GM23338 (cell line): ENCODE measurements around the gene TMEM163. TPM values are rescaled to one million over a fixed set of nuclear protein-coding genes. Genes with fewer than 3 reads are reported as not detected.

Source experiments
- ATAC-seq: fragments of 200-7000 bp; cut with Tn5 transposase; 3 replicates; pipeline ENCODE4 v1.9.1; 2020
- DNase-seq: peaks from one replicate; pipeline ENCODE4 v3.0.0-alpha.2; 2015; ENCODE audit warnings: low spot score
- H2AFZ ChIP-seq: fragments of 200-600 bp; sonication (generic); 2 replicates; pipeline ENCODE4 v1.8.0; 2016; ENCODE audit warnings: antibody characterized with exemption, mild to moderate bottlenecking, moderate library complexity
- H3F3A ChIP-seq: fragments of 200-600 bp; sonication (generic); replicated peaks from 2 replicates; pipeline ENCODE4 v1.8.0; 2017; ENCODE audit warnings: antibody characterized with exemption, mixed run types, low read depth
- H3K27ac ChIP-seq: fragments of 200-600 bp; sonication (generic); 2 replicates; pipeline ENCODE4 v1.6.1; 2016; ENCODE audit warnings: low read depth
- H3K27me3 ChIP-seq: fragments of 200-600 bp; sonication (generic); 2 replicates; pipeline ENCODE4 v1.8.0; 2016; ENCODE audit warnings: mild to moderate bottlenecking, mixed run types, moderate library complexity; ENCODE audit not compliant: insufficient read depth
- H3K36me3 ChIP-seq: fragments of 200-600 bp; sonication (generic); 2 replicates; pipeline ENCODE4 v1.8.0; 2016; ENCODE audit warnings: mild to moderate bottlenecking; ENCODE audit not compliant: insufficient read depth
- H3K4me1 ChIP-seq: fragments of 200-600 bp; sonication (generic); 2 replicates; pipeline ENCODE4 v1.8.0; 2016; ENCODE audit warnings: mild to moderate bottlenecking, moderate library complexity; ENCODE audit not compliant: insufficient read depth
- H3K4me2 ChIP-seq: fragments of 200-600 bp; sonication (generic); 2 replicates; pipeline ENCODE4 v1.7.1; 2017; ENCODE audit warnings: mixed run types
- H3K4me3 ChIP-seq: fragments of 200-600 bp; sonication (generic); 2 replicates; pipeline ENCODE4 v1.6.1; 2016; ENCODE audit warnings: mixed run types
- H3K79me2 ChIP-seq: fragments of 200-600 bp; sonication (generic); replicated peaks from 2 replicates; pipeline ENCODE4 v1.8.0; 2017; ENCODE audit warnings: mild to moderate bottlenecking; ENCODE audit not compliant: insufficient read depth
- H3K9me2 ChIP-seq: fragments of 200-600 bp; sonication (generic); 2 replicates; pipeline ENCODE4 v1.8.0; 2017; ENCODE audit not compliant: insufficient read depth
- H4K20me1 ChIP-seq: fragments of 200-600 bp; sonication (generic); replicated peaks from 2 replicates; pipeline ENCODE4 v1.8.0; 2017; ENCODE audit warnings: mild to moderate bottlenecking; ENCODE audit not compliant: insufficient read depth
- H3K27ac Mint-ChIP-seq: 2 replicates; pipeline ENCODE4 v1.8.0; 2020; ENCODE audit warnings: inconsistent platforms, mild to moderate bottlenecking, moderate library complexity, mixed read lengths
- H3K27me3 Mint-ChIP-seq: 3 replicates; pipeline ENCODE4 v1.8.0; 2022; ENCODE audit warnings: low read depth, mild to moderate bottlenecking, moderate library complexity, mixed read lengths, inconsistent platforms; ENCODE audit not compliant: insufficient read depth, poor library complexity
- H3K36me3 Mint-ChIP-seq: 3 replicates; pipeline ENCODE4 v1.8.0; 2021; ENCODE audit warnings: low read depth, mild to moderate bottlenecking, inconsistent platforms, moderate library complexity, mixed read lengths
- H3K4me1 Mint-ChIP-seq: 3 replicates; pipeline ENCODE4 v1.8.0; 2020; ENCODE audit warnings: mild to moderate bottlenecking, inconsistent platforms, mixed read lengths
- H3K4me3 Mint-ChIP-seq: 3 replicates; pipeline ENCODE4 v1.8.0; 2021; ENCODE audit warnings: moderate library complexity, mild to moderate bottlenecking, inconsistent platforms, mixed read lengths
- H3K9me3 Mint-ChIP-seq: 3 replicates; pipeline ENCODE4 v1.8.0; 2020; ENCODE audit warnings: moderate library complexity, mild to moderate bottlenecking, inconsistent platforms, mixed read lengths
- EZH2 ChIP-seq: fragments of 200-600 bp; sonication (generic); IDR thresholded peaks from one replicate; pipeline ENCODE4 v1.8.0; 2017; ENCODE audit warnings: antibody characterized with exemption, mild to moderate bottlenecking, low read depth; ENCODE audit not compliant: unreplicated experiment
- JUNB ChIP-seq: IDR thresholded peaks from one replicate; pipeline ENCODE4 v1.6.1; 2016; ENCODE audit warnings: antibody characterized with exemption; ENCODE audit not compliant: unreplicated experiment
- NANOG ChIP-seq: IDR thresholded peaks from 2 replicates; pipeline ENCODE4 v1.6.1; 2016; ENCODE audit warnings: antibody characterized with exemption, borderline replicate concordance
- POLR2AphosphoS5 ChIP-seq: IDR thresholded peaks from 2 replicates; pipeline ENCODE4 v1.6.1; 2016; ENCODE audit warnings: antibody characterized with exemption, low read depth
- REST ChIP-seq: IDR thresholded peaks from one replicate; pipeline ENCODE4 v1.6.1; 2018; ENCODE audit warnings: antibody characterized with exemption; ENCODE audit not compliant: unreplicated experiment
- STAT1 ChIP-seq: IDR thresholded peaks from one replicate; pipeline ENCODE4 v1.6.1; 2016; ENCODE audit warnings: antibody characterized with exemption; ENCODE audit not compliant: unreplicated experiment
- ZNF114 ChIP-seq: fragments of 250-450 bp; sonication (Bioruptor Pico); IDR thresholded peaks from 2 replicates; pipeline ENCODE4 v1.5.0; 2020; ENCODE audit warnings: mild to moderate bottlenecking, moderate library complexity
- polyA plus RNA-seq: library from polyadenylated mRNA; unstranded; fragments of >200 nt; fragmentation: Nextera tagmentation; extraction: Ambion mirVana; gene quantifications from 2 replicates; pipeline ENCODE4 v1.2.1, GENCODE V29; 2016
- total RNA-seq: library from RNA; depleted of rRNA; stranded (reverse); fragments of >200 nt; shearing (Covaris generic); gene quantifications from 2 replicates; pipeline ENCODE4 v1.2.3, GENCODE V29; 2014
- TF ChIP-seq, protein P1 (sequence below): fragments of 250-450 bp; sonication (Bioruptor Pico); IDR thresholded peaks from 2 replicates; pipeline ENCODE4 v1.5.0; 2020; ENCODE audit warnings: mild to moderate bottlenecking, moderate library complexity
- TF ChIP-seq, protein P2 (sequence below), 2 experiments: fragments of 200-600 bp in 1 of 2; sonication (generic) in 1 of 2; conservative IDR thresholded peaks; 2 replicates each; pipeline versions ENCODE4 v1.5.1 to v1.6.1; 2016 to 2017; ENCODE audit warnings: antibody characterized with exemption in 2 of 2, low read depth in 2 of 2, mild to moderate bottlenecking in 2 of 2, moderate library complexity in 1 of 2

Gene TMEM163
- total and polyA plus RNA-seq, 2 experiments from 2014 or later = 1.1 to 1.8 TPM

DNA sequence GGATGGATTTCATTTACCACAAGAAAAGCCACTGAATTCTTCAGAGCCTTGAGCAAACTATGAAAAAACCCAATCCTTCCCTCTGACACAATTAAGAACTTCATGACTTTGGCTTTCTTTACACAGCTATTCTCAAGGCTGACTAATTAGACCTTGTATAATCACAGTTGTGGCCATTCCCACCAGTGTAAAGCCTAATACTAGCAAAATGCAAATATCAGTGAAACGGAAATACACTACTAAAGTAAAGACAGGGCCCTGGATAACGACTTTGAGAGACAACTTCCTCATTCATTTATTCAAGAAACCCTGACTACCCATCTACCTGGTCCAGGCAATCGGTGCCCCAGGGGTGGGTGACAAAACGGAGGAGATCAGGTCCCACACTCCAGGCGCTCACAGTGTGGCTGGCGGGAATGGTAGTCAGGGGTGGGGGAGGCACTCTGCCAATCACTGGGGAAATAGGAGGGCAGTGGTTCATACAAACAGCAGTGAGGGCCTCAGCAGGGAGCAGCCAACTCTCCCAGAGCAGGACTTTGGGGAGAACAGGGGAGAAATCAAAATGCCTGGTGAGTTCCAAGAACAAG is 28.1 kb downstream of the TMEM163 start:
- no peak overlapping the region for H3K4me3 ChIP-seq
- no peak overlapping the region for H2AFZ ChIP-seq
- H3K4me1 Mint-ChIP-seq = no peaks in the 10 kb centered on the region; the same call in 1 of the 3 replicates
- H3K9me3 Mint-ChIP-seq = no peaks in the 10 kb centered on the region
- no peak overlapping the region for H3K4me3 Mint-ChIP-seq
- H3F3A ChIP-seq = no peaks in the 10 kb centered on the region
- no peak overlapping the region for H3K27ac Mint-ChIP-seq
- no peaks in the 10 kb centered on the region for H4K20me1 ChIP-seq
- no peaks in the 10 kb centered on the region for H3K36me3 ChIP-seq
- TF ChIP-seq, protein P1, sequence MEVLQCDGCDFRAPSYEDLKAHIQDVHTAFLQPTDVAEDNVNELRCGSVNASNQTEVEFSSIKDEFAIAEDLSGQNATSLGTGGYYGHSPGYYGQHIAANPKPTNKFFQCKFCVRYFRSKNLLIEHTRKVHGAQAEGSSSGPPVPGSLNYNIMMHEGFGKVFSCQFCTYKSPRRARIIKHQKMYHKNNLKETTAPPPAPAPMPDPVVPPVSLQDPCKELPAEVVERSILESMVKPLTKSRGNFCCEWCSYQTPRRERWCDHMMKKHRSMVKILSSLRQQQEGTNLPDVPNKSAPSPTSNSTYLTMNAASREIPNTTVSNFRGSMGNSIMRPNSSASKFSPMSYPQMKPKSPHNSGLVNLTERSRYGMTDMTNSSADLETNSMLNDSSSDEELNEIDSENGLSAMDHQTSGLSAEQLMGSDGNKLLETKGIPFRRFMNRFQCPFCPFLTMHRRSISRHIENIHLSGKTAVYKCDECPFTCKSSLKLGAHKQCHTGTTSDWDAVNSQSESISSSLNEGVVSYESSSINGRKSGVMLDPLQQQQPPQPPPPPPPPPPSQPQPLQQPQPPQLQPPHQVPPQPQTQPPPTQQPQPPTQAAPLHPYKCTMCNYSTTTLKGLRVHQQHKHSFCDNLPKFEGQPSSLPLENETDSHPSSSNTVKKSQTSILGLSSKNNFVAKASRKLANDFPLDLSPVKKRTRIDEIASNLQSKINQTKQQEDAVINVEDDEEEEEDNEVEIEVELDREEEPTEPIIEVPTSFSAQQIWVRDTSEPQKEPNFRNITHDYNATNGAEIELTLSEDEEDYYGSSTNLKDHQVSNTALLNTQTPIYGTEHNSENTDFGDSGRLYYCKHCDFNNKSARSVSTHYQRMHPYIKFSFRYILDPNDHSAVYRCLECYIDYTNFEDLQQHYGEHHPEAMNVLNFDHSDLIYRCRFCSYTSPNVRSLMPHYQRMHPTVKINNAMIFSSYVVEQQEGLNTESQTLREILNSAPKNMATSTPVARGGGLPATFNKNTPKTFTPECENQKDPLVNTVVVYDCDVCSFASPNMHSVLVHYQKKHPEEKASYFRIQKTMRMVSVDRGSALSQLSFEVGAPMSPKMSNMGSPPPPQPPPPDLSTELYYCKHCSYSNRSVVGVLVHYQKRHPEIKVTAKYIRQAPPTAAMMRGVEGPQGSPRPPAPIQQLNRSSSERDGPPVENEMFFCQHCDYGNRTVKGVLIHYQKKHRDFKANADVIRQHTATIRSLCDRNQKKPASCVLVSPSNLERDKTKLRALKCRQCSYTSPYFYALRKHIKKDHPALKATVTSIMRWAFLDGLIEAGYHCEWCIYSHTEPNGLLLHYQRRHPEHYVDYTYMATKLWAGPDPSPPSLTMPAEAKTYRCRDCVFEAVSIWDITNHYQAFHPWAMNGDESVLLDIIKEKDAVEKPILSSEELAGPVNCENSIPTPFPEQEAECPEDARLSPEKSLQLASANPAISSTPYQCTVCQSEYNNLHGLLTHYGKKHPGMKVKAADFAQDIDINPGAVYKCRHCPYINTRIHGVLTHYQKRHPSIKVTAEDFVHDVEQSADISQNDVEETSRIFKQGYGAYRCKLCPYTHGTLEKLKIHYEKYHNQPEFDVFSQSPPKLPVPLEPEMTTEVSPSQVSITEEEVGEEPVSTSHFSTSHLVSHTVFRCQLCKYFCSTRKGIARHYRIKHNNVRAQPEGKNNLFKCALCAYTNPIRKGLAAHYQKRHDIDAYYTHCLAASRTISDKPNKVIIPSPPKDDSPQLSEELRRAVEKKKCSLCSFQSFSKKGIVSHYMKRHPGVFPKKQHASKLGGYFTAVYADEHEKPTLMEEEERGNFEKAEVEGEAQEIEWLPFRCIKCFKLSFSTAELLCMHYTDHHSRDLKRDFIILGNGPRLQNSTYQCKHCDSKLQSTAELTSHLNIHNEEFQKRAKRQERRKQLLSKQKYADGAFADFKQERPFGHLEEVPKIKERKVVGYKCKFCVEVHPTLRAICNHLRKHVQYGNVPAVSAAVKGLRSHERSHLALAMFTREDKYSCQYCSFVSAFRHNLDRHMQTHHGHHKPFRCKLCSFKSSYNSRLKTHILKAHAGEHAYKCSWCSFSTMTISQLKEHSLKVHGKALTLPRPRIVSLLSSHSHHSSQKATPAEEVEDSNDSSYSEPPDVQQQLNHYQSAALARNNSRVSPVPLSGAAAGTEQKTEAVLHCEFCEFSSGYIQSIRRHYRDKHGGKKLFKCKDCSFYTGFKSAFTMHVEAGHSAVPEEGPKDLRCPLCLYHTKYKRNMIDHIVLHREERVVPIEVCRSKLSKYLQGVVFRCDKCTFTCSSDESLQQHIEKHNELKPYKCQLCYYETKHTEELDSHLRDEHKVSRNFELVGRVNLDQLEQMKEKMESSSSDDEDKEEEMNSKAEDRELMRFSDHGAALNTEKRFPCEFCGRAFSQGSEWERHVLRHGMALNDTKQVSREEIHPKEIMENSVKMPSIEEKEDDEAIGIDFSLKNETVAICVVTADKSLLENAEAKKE (CRISPR knock-in tag) = no peak
- TF ChIP-seq NANOG (no peak), STAT1 (no peak), POLR2AphosphoS5 (no peak), EZH2 (no peak), JUNB (no peak), ZNF114 (CRISPR knock-in tag) (no peak), REST (no peak)
- TF ChIP-seq, protein P2, sequence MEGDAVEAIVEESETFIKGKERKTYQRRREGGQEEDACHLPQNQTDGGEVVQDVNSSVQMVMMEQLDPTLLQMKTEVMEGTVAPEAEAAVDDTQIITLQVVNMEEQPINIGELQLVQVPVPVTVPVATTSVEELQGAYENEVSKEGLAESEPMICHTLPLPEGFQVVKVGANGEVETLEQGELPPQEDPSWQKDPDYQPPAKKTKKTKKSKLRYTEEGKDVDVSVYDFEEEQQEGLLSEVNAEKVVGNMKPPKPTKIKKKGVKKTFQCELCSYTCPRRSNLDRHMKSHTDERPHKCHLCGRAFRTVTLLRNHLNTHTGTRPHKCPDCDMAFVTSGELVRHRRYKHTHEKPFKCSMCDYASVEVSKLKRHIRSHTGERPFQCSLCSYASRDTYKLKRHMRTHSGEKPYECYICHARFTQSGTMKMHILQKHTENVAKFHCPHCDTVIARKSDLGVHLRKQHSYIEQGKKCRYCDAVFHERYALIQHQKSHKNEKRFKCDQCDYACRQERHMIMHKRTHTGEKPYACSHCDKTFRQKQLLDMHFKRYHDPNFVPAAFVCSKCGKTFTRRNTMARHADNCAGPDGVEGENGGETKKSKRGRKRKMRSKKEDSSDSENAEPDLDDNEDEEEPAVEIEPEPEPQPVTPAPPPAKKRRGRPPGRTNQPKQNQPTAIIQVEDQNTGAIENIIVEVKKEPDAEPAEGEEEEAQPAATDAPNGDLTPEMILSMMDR (conservative IDR thresholded peaks at IDR 0.05; ENCODE audit: low read depth in 2 of 2) = no peak
- no peak overlapping the region for H3K4me2 ChIP-seq
- no peak overlapping the region for H3K27ac ChIP-seq
- no peak for DNase-seq
- no peaks in the 10 kb centered on the region for H3K9me2 ChIP-seq
- no peaks in the 10 kb centered on the region for H3K27me3 Mint-ChIP-seq
- no peaks in the 10 kb centered on the region for H3K36me3 Mint-ChIP-seq
- H3K27me3 ChIP-seq = no peaks in the 10 kb centered on the region
- no peak for ATAC-seq
- no peaks in the 10 kb centered on the region for H3K79me2 ChIP-seq
- H3K4me1 ChIP-seq = 0 out of 2 replicates have a peak, but pooled peaks cover 7% of the 10 kb centered on the region
